Suprapubic skin (tissue), 4 donors: ENCODE results near the gene HSD3B1.

Source experiments
- CTCF ChIP-seq, 2 donors: fragments of 200-600 bp in 1 of 2; fragments of 450-650 bp in 1 of 2; sonication (generic) in 1 of 2; IDR thresholded peaks; one replicate each; pipeline ENCODE4 v1.5.1; 2016 to 2019; ENCODE audit warnings: antibody characterized with exemption in 2 of 2, mild to moderate bottlenecking in 1 of 2, moderate library complexity in 1 of 2
- POLR2A ChIP-seq, 2 donors: fragments of 450-650 bp; IDR thresholded peaks; one replicate each; pipeline ENCODE4 v1.6.1; 2017; ENCODE audit warnings: antibody characterized with exemption in 2 of 2, mild to moderate bottlenecking in 2 of 2, moderate library complexity in 2 of 2
- POLR2AphosphoS5 ChIP-seq, 3 donors: sonication (generic); formaldehyde crosslinking; IDR thresholded peaks; one replicate each; pipeline ENCODE4 v1.6.1; 2017; ENCODE audit warnings: antibody characterized with exemption in 3 of 3

DNA sequence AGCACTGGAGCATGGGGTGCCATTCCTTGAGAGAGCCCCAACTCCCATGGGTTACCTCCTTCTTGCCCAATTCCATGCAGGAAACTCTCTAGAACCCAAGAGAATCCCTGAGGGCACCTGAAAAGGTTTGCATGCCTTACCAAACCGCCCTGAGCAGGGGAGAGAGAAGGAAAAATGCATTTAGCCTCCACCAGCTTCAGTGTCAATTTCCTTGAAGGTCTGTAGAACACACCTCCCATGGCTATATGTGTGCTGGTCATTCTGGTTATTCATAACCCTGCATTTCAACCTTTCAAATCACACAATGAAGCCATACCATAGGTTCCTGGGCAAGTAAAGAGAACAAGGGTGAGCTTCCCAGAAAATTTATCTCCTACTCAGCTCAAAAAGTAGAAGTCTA is 39.6 kb downstream of the HSD3B1 start:
- TF ChIP-seq CTCF (IDR thresholded peaks at IDR 0.05) (no peak), POLR2A (IDR thresholded peaks at IDR 0.05) (no peak), POLR2AphosphoS5 (IDR thresholded peaks at IDR 0.05) (no peak)
